HepG2 (cell line): Measurements from ENCODE around the gene LRP10. TPM values are rescaled to one million over a fixed set of nuclear protein-coding genes. Genes with fewer than 3 reads are reported as not detected.
A peak's percentile ranks its signal among the peaks of the same experiment; 100 is the strongest.

Experiments used
- ARID2 ChIP-seq: sonication (generic); formaldehyde crosslinking; IDR thresholded peaks from 2 replicates; pipeline ENCODE4 v1.8.1; 2022; ENCODE audit warnings: mild to moderate bottlenecking, missing genetic modification reagents, borderline replicate concordance
- CBX2 ChIP-seq, 2 experiments: fragments of 200-600 bp in 1 of 2; sonication (generic); formaldehyde crosslinking in 1 of 2; IDR thresholded peaks; 2 replicates each; pipeline versions ENCODE4 v1.7.0 to v1.8.1; 2018 to 2022; ENCODE audit warnings: low read depth in 2 of 2, low read length in 1 of 2, mild to moderate bottlenecking in 1 of 2, missing genetic modification reagents in 1 of 2
- E2F5 ChIP-seq: sonication (generic); formaldehyde crosslinking; conservative IDR thresholded peaks from 2 replicates; pipeline ENCODE4 v1.4.0; 2020; ENCODE audit warnings: missing genetic modification reagents
- EED ChIP-seq: sonication (generic); formaldehyde crosslinking; IDR thresholded peaks from 2 replicates; pipeline ENCODE4 v1.5.0; 2020; ENCODE audit warnings: mild to moderate bottlenecking, missing genetic modification reagents
- FOXJ3 ChIP-seq: sonication (generic); formaldehyde crosslinking; IDR thresholded peaks from 2 replicates; pipeline ENCODE4 v1.4.0; 2020; ENCODE audit warnings: missing genetic modification reagents, mild to moderate bottlenecking, borderline replicate concordance
- GABPB1 ChIP-seq: IDR thresholded peaks from 2 replicates; pipeline ENCODE4 v1.6.1; 2016; ENCODE audit warnings: mild to moderate bottlenecking, missing genetic modification reagents, moderate library complexity, missing compliant biosample characterization
- IKZF1 ChIP-seq: fragments of 450-650 bp; IDR thresholded peaks from 2 replicates; pipeline ENCODE4 v1.7.1; 2016
- KDM2A ChIP-seq: sonication (generic); formaldehyde crosslinking; IDR thresholded peaks from 2 replicates; pipeline ENCODE4 v1.4.0; 2020; ENCODE audit warnings: low read depth, missing genetic modification reagents, borderline replicate concordance
- KLF12 ChIP-seq: sonication (generic); formaldehyde crosslinking; IDR thresholded peaks from 2 replicates; pipeline ENCODE4 v1.4.0; 2020; ENCODE audit warnings: missing genetic modification reagents, borderline replicate concordance
- NFE2L1 ChIP-seq: sonication (generic); formaldehyde crosslinking; IDR thresholded peaks from 2 replicates; pipeline ENCODE4 v1.4.0; 2020; ENCODE audit warnings: missing genetic modification reagents, mild to moderate bottlenecking, borderline replicate concordance
- NFRKB ChIP-seq: fragments of 450-650 bp; IDR thresholded peaks from 2 replicates; pipeline ENCODE4 v1.6.1; 2017
- NFYB ChIP-seq: sonication (generic); formaldehyde crosslinking; IDR thresholded peaks from 2 replicates; pipeline ENCODE4 v1.4.0; 2020; ENCODE audit warnings: missing genetic modification reagents
- PTBP1 ChIP-seq: fragments of 200-400 bp; formaldehyde crosslinking; IDR thresholded peaks from 2 replicates; pipeline ENCODE4 v1.6.1; 2018; ENCODE audit warnings: low read length, low read depth; ENCODE audit not compliant: poor library complexity, severe bottlenecking
- REPIN1 ChIP-seq: sonication (generic); formaldehyde crosslinking; IDR thresholded peaks from 2 replicates; pipeline ENCODE4 v1.8.0; 2022; ENCODE audit warnings: missing genetic modification reagents, low read depth, mild to moderate bottlenecking, borderline replicate concordance
- SETDB1 ChIP-seq: sonication (generic); formaldehyde crosslinking; IDR thresholded peaks from 2 replicates; pipeline ENCODE4 v1.5.1; 2020; ENCODE audit warnings: missing genetic modification reagents, mild to moderate bottlenecking, borderline replicate concordance
- TRIM24 ChIP-seq: sonication (generic); formaldehyde crosslinking; IDR thresholded peaks from 2 replicates; pipeline ENCODE4 v1.8.0; 2022; ENCODE audit warnings: mild to moderate bottlenecking, missing genetic modification reagents
- U2AF2 ChIP-seq: fragments of 200-400 bp; formaldehyde crosslinking; IDR thresholded peaks from 2 replicates; pipeline ENCODE4 v1.6.1; 2017; ENCODE audit warnings: low read depth, mild to moderate bottlenecking, low read length
- ZBTB7B ChIP-seq: sonication (generic); formaldehyde crosslinking; IDR thresholded peaks from 2 replicates; pipeline ENCODE4 v1.4.0; 2020; ENCODE audit warnings: missing genetic modification reagents
- ZNF101 ChIP-seq: sonication (generic); formaldehyde crosslinking; IDR thresholded peaks from 2 replicates; pipeline ENCODE4 v1.4.0; 2020; ENCODE audit warnings: mild to moderate bottlenecking, low read depth, missing genetic modification reagents, borderline replicate concordance
- ZNF30 ChIP-seq: sonication (generic); formaldehyde crosslinking; IDR thresholded peaks from 2 replicates; pipeline ENCODE4 v1.5.0; 2020; ENCODE audit warnings: mild to moderate bottlenecking, missing genetic modification reagents
- ZNF329 ChIP-seq: sonication (generic); formaldehyde crosslinking; IDR thresholded peaks from 2 replicates; pipeline ENCODE4 v1.9.0; 2021; ENCODE audit warnings: low read depth, mild to moderate bottlenecking, missing genetic modification reagents
- ZNF629 ChIP-seq: sonication (generic); formaldehyde crosslinking; conservative IDR thresholded peaks from 2 replicates; pipeline ENCODE4 v1.5.0; 2020; ENCODE audit warnings: missing genetic modification reagents
- polyA plus RNA-seq, 8 experiments: library from polyadenylated mRNA; depleted of rRNA in 3 of 8; stranded (reverse) in 7 of 8; unstranded in 1 of 8; fragments of >200 nt; fragmentation: Illumina TruSeq in 4 of 8; extraction: Trizol in 4 of 8; gene quantifications; 2 replicates each; pipeline versions ENCODE4 v1.2.1 to v1.2.3, GENCODE V29; 2011 to 2016; ENCODE audit warnings: low read depth in 4 of 8, missing spikeins in 1 of 8, mixed read lengths in 1 of 8; ENCODE audit not compliant: insufficient read depth in 1 of 8
- total RNA-seq, 5 experiments: library from RNA; depleted of rRNA; stranded (reverse); fragments of >200 nt; fragmentation: Illumina TruSeq; extraction: Trizol; gene quantifications; 2 replicates each; pipeline ENCODE4 v1.2.3, GENCODE V29; 2016; ENCODE audit warnings: low read depth in 1 of 5
- TF ChIP-seq, protein P1 (sequence below): sonication (generic); formaldehyde crosslinking; IDR thresholded peaks from 2 replicates; pipeline ENCODE4 v1.8.1; 2023; ENCODE audit warnings: mild to moderate bottlenecking, moderate library complexity, missing genetic modification reagents
- TF ChIP-seq, protein P2 (sequence below): sonication (generic); formaldehyde crosslinking; IDR thresholded peaks from 2 replicates; pipeline ENCODE4 v1.8.1; 2022; ENCODE audit warnings: mild to moderate bottlenecking, missing genetic modification reagents
- TF ChIP-seq, protein P3 (sequence below): sonication (generic); formaldehyde crosslinking; IDR thresholded peaks from 2 replicates; pipeline ENCODE4 v1.8.0; 2022; ENCODE audit warnings: missing genetic modification reagents, mild to moderate bottlenecking, borderline replicate concordance

The LRP10 gene
- total and polyA plus RNA-seq, 2 of the 13 experiments (the other 11 are each of a cell fraction or from before 2014, with no cell fraction given), result 16.9 to 45.2 TPM

DNA sequence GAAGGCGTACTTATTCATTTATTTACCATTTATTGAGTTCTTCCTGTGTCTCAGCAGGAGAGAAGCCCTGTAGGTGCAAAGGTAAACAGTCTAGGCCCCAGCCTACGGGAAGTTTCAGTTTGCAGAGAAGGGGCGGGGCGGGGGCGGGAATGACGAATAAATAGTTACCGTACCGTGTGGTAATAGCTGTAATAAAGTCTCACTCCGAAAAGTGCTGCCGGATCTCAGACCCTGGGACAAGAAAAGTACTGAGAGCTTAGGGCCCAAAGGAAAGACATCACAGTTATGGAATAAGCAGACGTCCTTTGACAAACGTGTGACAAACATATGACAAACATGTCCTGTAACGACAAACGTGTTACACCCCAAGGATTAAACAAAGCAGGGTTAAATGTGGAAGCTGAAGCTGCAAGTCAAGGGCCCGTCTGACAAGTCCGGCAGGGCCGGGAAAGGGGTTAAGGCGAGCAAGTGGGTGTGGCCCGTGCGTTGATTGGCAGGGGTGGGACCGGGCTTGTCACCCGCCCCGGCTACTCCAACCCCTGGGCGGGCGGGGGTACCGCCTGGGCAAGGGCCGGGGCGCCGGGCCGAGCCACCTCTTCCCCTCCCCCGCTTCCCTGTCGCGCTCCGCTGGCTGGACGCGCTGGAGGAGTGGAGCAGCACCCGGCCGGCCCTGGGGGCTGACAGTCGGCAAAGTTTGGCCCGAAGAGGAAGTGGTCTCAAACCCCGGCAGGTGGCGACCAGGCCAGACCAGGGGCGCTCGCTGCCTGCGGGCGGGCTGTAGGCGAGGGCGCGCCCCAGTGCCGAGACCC, at the start of gene LRP10 (continued):
- no peak for TF ChIP-seq TRIM24
- peak; percentile 45; the same call in 1 of the 2 replicates for TF ChIP-seq E2F5 (CRISPR knock-in tag)
- peak; percentile 86 for TF ChIP-seq ZNF329 (CRISPR knock-in tag)
- TF ChIP-seq U2AF2, result no peak
- TF ChIP-seq IKZF1, result no peak
- TF ChIP-seq SETDB1 (CRISPR knock-in tag), result peak; percentile 86; the same call in 1 of the 2 replicates
- TF ChIP-seq, protein P1, sequence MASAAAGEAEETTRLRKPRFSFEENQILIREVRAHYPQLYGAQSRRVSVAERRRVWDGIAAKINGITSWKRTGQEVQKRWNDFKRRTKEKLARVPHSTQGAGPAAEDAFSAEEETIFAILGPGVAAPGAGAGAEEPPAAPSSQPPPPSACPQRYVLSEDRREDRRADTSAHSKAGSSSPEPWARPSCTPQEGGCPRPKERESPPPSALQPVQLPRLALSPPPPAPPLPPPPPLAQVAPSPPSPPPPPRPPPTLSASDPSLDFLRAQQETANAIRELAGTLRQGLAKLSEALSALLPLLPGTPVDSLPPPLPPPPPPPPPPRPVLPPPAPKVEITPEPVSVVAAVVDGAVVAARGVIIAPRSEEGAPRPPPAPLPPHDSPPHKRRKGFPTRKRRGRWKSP (CRISPR knock-in tag), result peak; percentile 86
- TF ChIP-seq, protein P2, sequence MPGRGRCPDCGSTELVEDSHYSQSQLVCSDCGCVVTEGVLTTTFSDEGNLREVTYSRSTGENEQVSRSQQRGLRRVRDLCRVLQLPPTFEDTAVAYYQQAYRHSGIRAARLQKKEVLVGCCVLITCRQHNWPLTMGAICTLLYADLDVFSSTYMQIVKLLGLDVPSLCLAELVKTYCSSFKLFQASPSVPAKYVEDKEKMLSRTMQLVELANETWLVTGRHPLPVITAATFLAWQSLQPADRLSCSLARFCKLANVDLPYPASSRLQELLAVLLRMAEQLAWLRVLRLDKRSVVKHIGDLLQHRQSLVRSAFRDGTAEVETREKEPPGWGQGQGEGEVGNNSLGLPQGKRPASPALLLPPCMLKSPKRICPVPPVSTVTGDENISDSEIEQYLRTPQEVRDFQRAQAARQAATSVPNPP (CRISPR knock-in tag), result peak; percentile 67; the same call in 1 of the 2 replicates
- no peak; the same call in 1 of the 2 replicates for TF ChIP-seq NFE2L1 (CRISPR knock-in tag)
- no peak for TF ChIP-seq CBX2 (IDR thresholded peaks at IDR 0.05; ENCODE audit: low read depth, low read length)
- TF ChIP-seq CBX2 (CRISPR knock-in tag; IDR thresholded peaks at IDR 0.05; ENCODE audit: low read depth), result peak; percentile 80
- TF ChIP-seq REPIN1, result peak; percentile 91
- peak; percentile 96 for TF ChIP-seq KDM2A (CRISPR knock-in tag)
- peak; percentile 99 for TF ChIP-seq KLF12
- TF ChIP-seq EED, result no peak; the same call in 1 of the 2 replicates
- TF ChIP-seq PTBP1, result no peak
- TF ChIP-seq, protein P3, sequence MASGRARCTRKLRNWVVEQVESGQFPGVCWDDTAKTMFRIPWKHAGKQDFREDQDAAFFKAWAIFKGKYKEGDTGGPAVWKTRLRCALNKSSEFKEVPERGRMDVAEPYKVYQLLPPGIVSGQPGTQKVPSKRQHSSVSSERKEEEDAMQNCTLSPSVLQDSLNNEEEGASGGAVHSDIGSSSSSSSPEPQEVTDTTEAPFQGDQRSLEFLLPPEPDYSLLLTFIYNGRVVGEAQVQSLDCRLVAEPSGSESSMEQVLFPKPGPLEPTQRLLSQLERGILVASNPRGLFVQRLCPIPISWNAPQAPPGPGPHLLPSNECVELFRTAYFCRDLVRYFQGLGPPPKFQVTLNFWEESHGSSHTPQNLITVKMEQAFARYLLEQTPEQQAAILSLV (CRISPR knock-in tag), result peak; percentile 97
- TF ChIP-seq NFRKB, result no peak
- peak; percentile 88 for TF ChIP-seq GABPB1 (CRISPR knock-in tag)
- TF ChIP-seq NFYB (CRISPR knock-in tag), result peak; percentile 36
- TF ChIP-seq ZNF101 (CRISPR knock-in tag), result 0 out of 2 replicates have a peak, but pooled peaks have one; percentile 30
- peak; percentile 45 for TF ChIP-seq FOXJ3 (CRISPR knock-in tag)
- 0 out of 2 replicates have a peak, but pooled peaks have one; percentile 24 for TF ChIP-seq ZNF30 (CRISPR knock-in tag)
- peak; percentile 89; the same call in 1 of the 2 replicates for TF ChIP-seq ARID2 (CRISPR knock-in tag)
- peak; percentile 86 for TF ChIP-seq ZBTB7B (CRISPR knock-in tag)
- peak; percentile 42; the same call in 1 of the 2 replicates for TF ChIP-seq ZNF629 (CRISPR knock-in tag)
